ENCODE data around the gene SLC25A43.
"Not testable (repeated sequence)": the region's sequence is repeated elsewhere in the genome, so short reads cannot be mapped to it uniquely, and the experiment has no call there.

SLC25A43 gene

DNA sequence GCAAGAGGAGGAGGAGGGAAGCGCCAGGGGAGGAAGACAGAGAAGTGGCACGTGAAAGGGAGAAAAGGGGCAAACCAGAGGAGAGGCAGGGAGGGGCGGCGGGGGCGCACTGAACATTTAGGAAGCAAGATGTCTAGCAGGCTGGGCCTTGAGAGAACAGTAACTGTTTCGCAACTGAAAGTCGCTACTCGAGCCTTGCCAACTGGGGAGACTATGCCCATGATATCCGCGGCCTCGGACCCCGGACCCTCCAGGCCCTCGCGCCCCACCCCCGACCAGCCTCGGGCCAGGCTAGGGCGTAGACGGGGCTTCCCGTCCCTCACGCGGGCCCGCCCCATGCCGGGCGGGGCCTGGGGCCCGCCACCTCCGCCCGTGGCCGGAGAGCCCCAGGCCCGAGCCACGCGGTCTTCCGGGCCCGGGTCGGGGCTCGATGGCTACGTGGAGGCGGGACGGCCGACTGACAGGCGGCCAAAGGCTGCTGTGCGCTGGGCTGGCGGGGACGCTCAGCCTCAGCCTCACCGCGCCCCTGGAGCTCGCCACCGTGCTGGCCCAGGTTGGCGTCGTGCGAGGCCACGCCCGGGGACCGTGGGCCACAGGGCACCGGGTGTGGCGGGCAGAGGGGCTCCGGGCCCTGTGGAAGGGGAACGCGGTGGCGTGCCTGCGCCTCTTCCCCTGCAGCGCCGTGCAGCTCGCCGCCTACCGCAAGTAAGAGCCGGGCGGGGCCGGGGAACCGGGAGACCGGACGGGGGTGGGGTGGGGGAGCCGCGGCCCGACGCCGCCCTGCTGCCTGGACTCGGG lies at the start of gene SLC25A43:
TSS of gene SLC25A43 (plus strand) at position 363 of the 798 bp plus-strand sequence. CDS start at position 431, 68 bp downstream.
- Histone ChIP-seq H3K4me3 (ENCODE audit: low read depth in 1 of 2, low read length in 2 of 2) (peak within 1 kb of the TSS; percentile 65 to 66), H3K27me3 (ENCODE audit: low read depth, low read length) (no peaks in the 10 kb centered on the region), H3K36me3 (ENCODE audit: control insufficient read depth in 1 of 2, insufficient read depth in 2 of 2, low read length in 2 of 2) (no peaks in the 10 kb centered on the region), H3K9me3 (ENCODE audit: control insufficient read depth in 1 of 2, low read length in 2 of 2) (no peaks in the 10 kb centered on the region), H3K4me1 (ENCODE audit: control insufficient read depth in 1 of 2, insufficient read depth in 2 of 2, low read length in 2 of 2) (peaks cover 3 to 4% of the 10 kb centered on the region in 2 donors), H3K27ac (ENCODE audit: low read length) (peak within 1 kb of the TSS; percentile 75)

DNA sequence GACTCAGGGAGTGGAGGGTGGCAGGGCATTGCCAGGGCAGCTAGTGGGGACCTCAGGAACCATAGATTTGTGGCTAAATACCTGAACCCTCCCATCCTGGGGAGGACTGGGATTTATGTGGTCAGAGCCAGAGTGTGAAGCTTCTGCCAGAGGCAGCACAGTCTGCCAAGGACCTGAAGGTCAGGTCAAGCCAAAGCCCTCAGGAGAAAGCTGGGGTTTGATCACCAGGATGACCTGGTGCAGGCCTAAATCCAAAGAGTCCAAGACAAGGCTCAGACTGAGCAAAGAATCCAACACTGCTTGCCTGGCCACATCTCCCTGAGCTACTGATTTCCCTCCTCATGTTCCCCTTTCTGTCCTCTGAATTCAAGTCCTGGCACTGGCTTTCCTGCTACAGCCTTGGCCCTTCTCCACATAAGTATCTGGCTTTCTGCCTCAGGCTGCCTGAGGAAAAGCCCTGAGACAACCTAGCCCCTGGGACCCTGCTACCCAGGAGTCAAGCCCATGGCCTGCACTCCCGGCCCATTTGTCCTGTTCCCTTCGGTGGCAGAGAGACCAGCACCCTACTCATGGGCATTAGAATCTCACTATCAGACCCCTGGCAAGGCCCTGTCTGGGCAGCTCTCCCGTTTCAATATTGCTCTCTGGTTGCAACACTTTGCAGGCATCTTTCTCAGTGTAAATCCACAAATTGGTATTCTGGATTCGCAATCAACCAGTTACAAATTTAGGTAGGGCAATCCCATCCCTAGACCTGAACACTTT lies 39.3 kb upstream of the SLC25A43 start:
- Histone ChIP-seq H3K27me3 (ENCODE audit: low read depth, low read length) (no peaks in the 10 kb centered on the region), H3K4me1 (ENCODE audit: control insufficient read depth in 1 of 2, insufficient read depth in 2 of 2, low read length in 2 of 2) (no peaks in the 10 kb centered on the region), H3K36me3 (ENCODE audit: control insufficient read depth in 1 of 2, insufficient read depth in 2 of 2, low read length in 2 of 2) (no peaks in the 10 kb centered on the region), H3K27ac (ENCODE audit: low read length) (no peak overlapping the region), H3K4me3 (ENCODE audit: low read depth in 1 of 2, low read length in 2 of 2) (no peak overlapping the region), H3K9me3 (ENCODE audit: control insufficient read depth in 1 of 2, low read length in 2 of 2) (no peaks in the 10 kb centered on the region)

DNA sequence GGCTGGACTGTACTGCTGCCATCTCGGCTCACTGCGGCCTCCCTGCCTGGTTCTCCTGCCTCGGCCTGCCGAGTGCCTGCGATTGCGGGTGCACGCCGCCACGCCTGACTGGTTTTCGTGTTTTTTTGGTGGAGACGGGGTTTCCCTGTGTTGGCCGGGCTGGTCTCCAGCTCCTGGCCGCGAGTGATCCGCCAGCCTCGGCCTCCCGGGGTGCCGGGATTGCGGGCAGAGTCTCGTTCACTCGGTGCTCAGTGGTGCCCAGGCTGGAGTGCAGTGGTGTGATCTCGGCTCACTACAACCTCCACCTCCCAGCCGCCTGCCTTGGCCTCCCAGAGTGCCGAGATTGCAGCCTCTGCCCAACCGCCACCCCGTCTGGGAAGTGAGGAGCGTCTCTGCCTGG lies 37.7 kb upstream of the SLC25A43 start:
- H3K27me3 ChIP-seq (ENCODE audit: low read depth, low read length); H3K27ac ChIP-seq (ENCODE audit: low read length); H3K4me3 ChIP-seq (ENCODE audit: low read depth in 1 of 2, low read length in 2 of 2); H3K9me3 ChIP-seq (ENCODE audit: control insufficient read depth in 1 of 2, low read length in 2 of 2); H3K4me1 ChIP-seq (ENCODE audit: control insufficient read depth in 1 of 2, insufficient read depth in 2 of 2, low read length in 2 of 2); H3K36me3 ChIP-seq (ENCODE audit: control insufficient read depth in 1 of 2, insufficient read depth in 2 of 2, low read length in 2 of 2): not testable (repeated sequence)

DNA sequence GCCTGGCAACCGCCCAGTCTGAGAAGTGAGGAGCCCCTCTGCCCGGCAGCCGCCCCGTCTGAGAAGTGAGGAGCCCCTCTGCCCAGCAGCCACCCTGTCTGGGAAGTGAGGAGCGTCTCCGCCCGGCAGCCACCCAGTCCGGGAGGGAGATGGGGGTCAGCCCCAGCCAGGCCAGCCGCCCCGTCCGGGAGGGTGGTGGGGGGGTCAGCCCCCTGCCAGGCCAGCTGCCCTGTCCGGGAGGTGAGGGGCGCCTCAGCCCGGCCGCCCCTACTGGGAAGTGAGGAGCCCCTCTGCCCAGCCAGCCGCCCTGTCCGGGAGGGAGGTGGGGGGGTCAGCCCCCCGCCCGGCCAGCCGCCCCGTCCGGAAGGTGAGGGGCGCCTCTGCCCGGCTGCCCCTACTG lies 37.1 kb upstream of the SLC25A43 start:
- not testable (repeated sequence) for H3K9me3 ChIP-seq (ENCODE audit: control insufficient read depth in 1 of 2, low read length in 2 of 2); H3K36me3 ChIP-seq (ENCODE audit: control insufficient read depth in 1 of 2, insufficient read depth in 2 of 2, low read length in 2 of 2); H3K27me3 ChIP-seq (ENCODE audit: low read depth, low read length); H3K4me3 ChIP-seq (ENCODE audit: low read depth in 1 of 2, low read length in 2 of 2); H3K4me1 ChIP-seq (ENCODE audit: control insufficient read depth in 1 of 2, insufficient read depth in 2 of 2, low read length in 2 of 2); H3K27ac ChIP-seq (ENCODE audit: low read length)

DNA sequence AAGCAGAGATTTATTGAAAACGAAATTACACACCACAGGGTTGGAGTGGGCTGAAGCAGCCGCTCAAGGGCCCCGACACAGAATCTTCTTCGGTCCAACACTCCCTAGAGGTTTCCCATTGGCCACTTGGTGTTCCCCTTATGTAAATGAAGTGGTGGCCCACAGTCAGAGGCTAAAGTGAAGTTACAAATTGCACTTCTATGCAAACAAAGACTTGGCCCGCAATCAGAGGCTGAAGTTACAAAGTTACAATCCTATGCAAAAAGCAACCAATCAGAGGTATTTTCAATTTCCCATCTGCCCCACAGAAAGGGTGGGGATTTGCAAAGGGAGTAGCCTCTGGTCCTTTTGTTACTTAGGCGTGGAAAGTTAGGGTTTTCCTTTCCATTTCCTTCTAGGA lies 35.7 kb upstream of the SLC25A43 start:
- no peaks in the 10 kb centered on the region for H3K4me1 ChIP-seq (ENCODE audit: control insufficient read depth in 1 of 2, insufficient read depth in 2 of 2, low read length in 2 of 2)
- no peak overlapping the region for H3K4me3 ChIP-seq (ENCODE audit: low read depth in 1 of 2, low read length in 2 of 2)
- no peaks in the 10 kb centered on the region for H3K9me3 ChIP-seq (ENCODE audit: control insufficient read depth in 1 of 2, low read length in 2 of 2)
- H3K36me3 ChIP-seq (ENCODE audit: control insufficient read depth in 1 of 2, insufficient read depth in 2 of 2, low read length in 2 of 2), result no peaks in the 10 kb centered on the region
- no peak overlapping the region for H3K27ac ChIP-seq (ENCODE audit: low read length)
- no peaks in the 10 kb centered on the region for H3K27me3 ChIP-seq (ENCODE audit: low read depth, low read length)

DNA sequence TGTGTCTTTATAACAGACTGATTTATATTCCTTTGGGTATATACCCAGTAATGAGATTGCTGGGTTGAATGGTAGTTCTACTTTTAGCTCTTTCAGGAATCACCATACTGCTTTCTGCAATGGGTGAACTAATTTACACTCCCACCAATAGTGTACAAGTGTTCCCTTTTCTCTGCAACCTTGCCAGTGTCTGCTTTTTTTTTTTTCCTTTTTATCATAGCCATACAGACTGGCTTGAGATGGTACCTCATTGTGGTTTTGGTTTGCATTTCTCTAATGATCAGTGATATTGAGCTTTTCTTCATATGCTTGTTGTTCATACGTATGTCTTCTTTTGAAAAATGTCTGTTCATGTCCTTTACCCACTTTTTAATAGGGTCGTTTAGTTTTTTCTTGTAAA lies 27.3 kb upstream of the SLC25A43 start:
- not testable (repeated sequence) for H3K9me3 ChIP-seq (ENCODE audit: control insufficient read depth in 1 of 2, low read length in 2 of 2); H3K27ac ChIP-seq (ENCODE audit: low read length); H3K36me3 ChIP-seq (ENCODE audit: control insufficient read depth in 1 of 2, insufficient read depth in 2 of 2, low read length in 2 of 2); H3K4me3 ChIP-seq (ENCODE audit: low read depth in 1 of 2, low read length in 2 of 2); H3K4me1 ChIP-seq (ENCODE audit: control insufficient read depth in 1 of 2, insufficient read depth in 2 of 2, low read length in 2 of 2); H3K27me3 ChIP-seq (ENCODE audit: low read depth, low read length)

DNA sequence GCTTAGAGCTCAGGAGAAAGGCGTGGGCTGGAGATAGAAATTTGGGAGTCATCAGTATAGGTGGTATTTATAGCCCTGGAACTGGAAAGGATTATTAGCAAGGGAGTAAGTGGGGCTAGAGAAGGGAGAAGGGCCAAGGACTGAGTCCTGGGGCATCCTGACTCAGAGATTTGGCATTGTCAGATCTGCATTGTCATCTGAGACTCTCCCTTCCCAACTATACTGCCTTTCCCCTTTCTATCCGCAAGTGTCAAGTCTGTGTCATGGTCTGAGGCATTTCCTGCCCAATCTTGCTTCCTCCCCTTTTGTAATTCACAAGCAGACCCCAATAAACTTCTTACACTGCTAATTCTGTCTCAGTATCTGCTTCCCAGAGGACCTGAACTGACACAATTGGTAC lies 24.4 kb upstream of the SLC25A43 start:
- no peaks in the 10 kb centered on the region for H3K27me3 ChIP-seq (ENCODE audit: low read depth, low read length)
- H3K4me3 ChIP-seq (ENCODE audit: low read depth in 1 of 2, low read length in 2 of 2), result no peak overlapping the region
- H3K27ac ChIP-seq (ENCODE audit: low read length), result no peak overlapping the region
- H3K36me3 ChIP-seq (ENCODE audit: control insufficient read depth in 1 of 2, insufficient read depth in 2 of 2, low read length in 2 of 2), result no peaks in the 10 kb centered on the region
- H3K4me1 ChIP-seq (ENCODE audit: control insufficient read depth in 1 of 2, insufficient read depth in 2 of 2, low read length in 2 of 2), result no peaks in the 10 kb centered on the region
- H3K9me3 ChIP-seq (ENCODE audit: control insufficient read depth in 1 of 2, low read length in 2 of 2), result no peaks in the 10 kb centered on the region

DNA sequence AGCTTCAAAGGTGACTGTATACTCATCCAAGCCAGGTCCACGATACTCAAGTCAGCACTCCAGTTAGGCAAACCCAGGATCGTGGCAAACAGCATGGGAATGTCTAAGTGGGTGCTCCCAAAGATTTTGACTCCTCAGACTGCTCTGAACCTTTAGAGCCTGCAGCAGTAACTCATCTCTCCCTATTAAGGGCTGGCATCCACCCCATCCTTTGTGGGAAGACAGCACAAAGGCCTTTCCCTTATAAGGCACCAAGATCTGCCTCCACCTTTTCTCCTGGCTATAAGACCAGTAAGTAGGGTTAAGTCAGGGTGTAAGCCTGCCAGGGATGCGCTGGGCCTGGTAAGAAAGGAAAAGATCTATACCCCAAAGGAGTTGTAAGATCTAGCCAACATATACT lies 23.6 kb upstream of the SLC25A43 start:
- no peak overlapping the region for H3K4me3 ChIP-seq (ENCODE audit: low read depth in 1 of 2, low read length in 2 of 2)
- no peaks in the 10 kb centered on the region for H3K4me1 ChIP-seq (ENCODE audit: control insufficient read depth in 1 of 2, insufficient read depth in 2 of 2, low read length in 2 of 2)
- H3K9me3 ChIP-seq (ENCODE audit: control insufficient read depth in 1 of 2, low read length in 2 of 2), result no peaks in the 10 kb centered on the region
- H3K36me3 ChIP-seq (ENCODE audit: control insufficient read depth in 1 of 2, insufficient read depth in 2 of 2, low read length in 2 of 2), result no peaks in the 10 kb centered on the region
- H3K27me3 ChIP-seq (ENCODE audit: low read depth, low read length), result no peaks in the 10 kb centered on the region
- H3K27ac ChIP-seq (ENCODE audit: low read length), result no peak overlapping the region

DNA sequence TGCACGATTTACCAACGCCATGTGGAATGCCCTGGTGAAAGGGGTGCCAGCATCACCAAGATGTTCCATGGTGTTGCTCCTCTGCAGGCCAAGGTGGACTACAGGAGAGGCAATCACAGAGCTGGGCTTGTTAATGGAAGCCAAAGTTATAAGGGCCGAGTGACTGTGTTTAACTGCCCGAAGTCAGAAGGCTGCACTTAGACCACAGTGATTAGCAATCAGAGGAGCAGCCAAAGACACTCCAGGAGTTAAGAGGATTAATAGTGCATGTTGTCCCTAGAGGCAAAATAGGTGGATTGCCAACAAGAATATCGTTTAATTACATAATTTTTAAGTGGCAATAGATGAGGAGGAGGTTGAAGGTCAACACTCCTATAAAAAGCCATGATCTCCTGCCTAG lies 22.8 kb upstream of the SLC25A43 start:
- Histone ChIP-seq H3K27me3 (ENCODE audit: low read depth, low read length) (no peaks in the 10 kb centered on the region), H3K27ac (ENCODE audit: low read length) (no peak overlapping the region), H3K36me3 (ENCODE audit: control insufficient read depth in 1 of 2, insufficient read depth in 2 of 2, low read length in 2 of 2) (no peaks in the 10 kb centered on the region), H3K4me1 (ENCODE audit: control insufficient read depth in 1 of 2, insufficient read depth in 2 of 2, low read length in 2 of 2) (no peaks in the 10 kb centered on the region), H3K9me3 (ENCODE audit: control insufficient read depth in 1 of 2, low read length in 2 of 2) (no peaks in the 10 kb centered on the region), H3K4me3 (ENCODE audit: low read depth in 1 of 2, low read length in 2 of 2) (no peak overlapping the region)

DNA sequence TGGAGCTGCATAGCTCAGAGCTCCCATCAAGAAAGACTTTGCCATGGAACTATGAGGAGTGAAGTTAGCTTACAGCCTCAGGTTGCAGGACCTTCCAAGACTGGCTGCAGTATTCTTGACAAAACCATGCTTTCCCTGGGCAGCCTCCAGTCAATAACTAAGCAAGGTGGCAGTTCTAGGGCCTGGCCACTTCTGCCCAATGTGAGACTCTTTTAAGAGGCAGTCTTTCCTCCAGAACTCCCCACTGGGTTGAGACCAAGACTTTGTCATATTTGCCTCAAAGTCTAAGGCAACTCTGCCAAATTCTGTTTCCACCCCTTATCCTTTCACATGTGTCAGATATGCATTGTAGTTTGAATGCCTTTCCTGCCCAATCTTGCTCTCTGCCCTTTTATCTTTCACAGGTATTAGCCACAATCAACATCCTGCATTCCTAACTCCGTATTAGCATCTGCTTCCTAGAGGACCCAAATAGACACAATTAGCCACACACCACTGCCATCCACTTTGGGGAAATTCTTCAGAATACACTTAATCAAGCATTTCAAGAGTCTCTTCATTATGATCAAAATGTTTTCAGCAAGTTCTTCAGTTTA lies 17.7 kb upstream of the SLC25A43 start:
- Histone ChIP-seq H3K36me3 (ENCODE audit: control insufficient read depth in 1 of 2, insufficient read depth in 2 of 2, low read length in 2 of 2) (no peaks in the 10 kb centered on the region), H3K27me3 (ENCODE audit: low read depth, low read length) (no peaks in the 10 kb centered on the region), H3K4me3 (ENCODE audit: low read depth in 1 of 2, low read length in 2 of 2) (no peak overlapping the region), H3K4me1 (ENCODE audit: control insufficient read depth in 1 of 2, insufficient read depth in 2 of 2, low read length in 2 of 2) (no peaks in the 10 kb centered on the region), H3K9me3 (ENCODE audit: control insufficient read depth in 1 of 2, low read length in 2 of 2) (no peaks in the 10 kb centered on the region), H3K27ac (ENCODE audit: low read length) (no peak overlapping the region)

DNA sequence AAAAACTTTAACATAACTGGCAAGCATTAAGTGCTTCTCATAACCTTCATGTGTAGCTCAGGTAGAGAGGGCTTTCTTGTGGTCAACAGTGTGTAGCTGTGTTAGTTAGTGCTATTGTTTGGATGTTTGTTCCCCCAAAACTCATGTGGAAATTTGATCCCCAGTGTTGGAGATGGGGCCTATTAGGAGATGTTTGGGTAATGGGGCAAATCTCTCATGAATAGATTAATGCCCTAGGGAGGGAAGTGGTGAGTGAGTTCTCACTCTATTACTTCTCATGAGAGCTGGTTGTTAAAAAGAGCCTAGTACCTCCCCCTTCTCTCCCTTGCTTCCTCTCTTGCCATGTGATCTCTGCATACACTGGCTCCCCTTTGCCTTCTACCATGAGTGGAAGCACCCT lies 16.5 kb upstream of the SLC25A43 start:
- Histone ChIP-seq H3K4me1 (ENCODE audit: control insufficient read depth in 1 of 2, insufficient read depth in 2 of 2, low read length in 2 of 2) (no peaks in the 10 kb centered on the region), H3K36me3 (ENCODE audit: control insufficient read depth in 1 of 2, insufficient read depth in 2 of 2, low read length in 2 of 2) (no peaks in the 10 kb centered on the region), H3K4me3 (ENCODE audit: low read depth in 1 of 2, low read length in 2 of 2) (no peak overlapping the region), H3K27ac (ENCODE audit: low read length) (no peak overlapping the region), H3K9me3 (ENCODE audit: control insufficient read depth in 1 of 2, low read length in 2 of 2) (no peaks in the 10 kb centered on the region), H3K27me3 (ENCODE audit: low read depth, low read length) (no peaks in the 10 kb centered on the region)

Measured in muscle layer of duodenum (tissue), 2 donors.